GM18870 (cell line): ENCODE results near the gene OSBP2.

Experiments used
- ATAC-seq: cut with Tn5 transposase; IDR thresholded peaks from one replicate; pipeline ENCODE4 v1.9.1; 2021; ENCODE audit warnings: moderate library complexity; ENCODE audit not compliant: unreplicated experiment

OSBP2 gene

GRCh38 chr22:30923168-30923900 is 228.7 kb downstream of the OSBP2 start:
- no peak for ATAC-seq

- ATAC-seq: no peak
These were observed 231.0 kb downstream of the OSBP2 start for GRCh38 chr22:30925667-30926066.

- no peak for ATAC-seq
These were observed 232.0 kb downstream of the OSBP2 start for GRCh38 chr22:30926706-30927105.

GRCh38 chr22:30927806-30928205 is 233.1 kb downstream of the OSBP2 start:
- ATAC-seq: no peak

GRCh38 chr22:30928401-30928800 is 233.7 kb downstream of the OSBP2 start:
- ATAC-seq: no peak

- ATAC-seq: no peak
These were observed 235.6 kb downstream of the OSBP2 start for GRCh38 chr22:30930228-30930627.

- no peak for ATAC-seq
These were observed 237.0 kb downstream of the OSBP2 start for GRCh38 chr22:30931541-30932300.

GRCh38 chr22:30932661-30933060 is 238.0 kb downstream of the OSBP2 start:
- no peak for ATAC-seq

- no peak for ATAC-seq
These were observed 238.8 kb downstream of the OSBP2 start for GRCh38 chr22:30933457-30933856.

GRCh38 chr22:30934053-30934452 is 239.4 kb downstream of the OSBP2 start:
- ATAC-seq: no peak

- ATAC-seq: no peak
These were observed 246.2 kb downstream of the OSBP2 start for GRCh38 chr22:30940685-30941362.

- no peak for ATAC-seq
These were observed 246.7 kb downstream of the OSBP2 start for GRCh38 chr22:30941363-30941740.

- no peak for ATAC-seq
These were observed 248.7 kb downstream of the OSBP2 start for GRCh38 chr22:30943368-30943767.

GRCh38 chr22:30944986-30945385 is 250.3 kb downstream of the OSBP2 start:
- ATAC-seq: no peak

- ATAC-seq: no peak
These were observed 251.0 kb downstream of the OSBP2 start for GRCh38 chr22:30945653-30946052.

- ATAC-seq: no peak
These were observed 251.7 kb downstream of the OSBP2 start for GRCh38 chr22:30946354-30946753.

GRCh38 chr22:30947173-30947815 is 252.6 kb downstream of the OSBP2 start:
- no peak for ATAC-seq

GRCh38 chr22:30947816-30948454 is 253.3 kb downstream of the OSBP2 start:
- no peak for ATAC-seq

GRCh38 chr22:30948930-30949342 is 254.3 kb downstream of the OSBP2 start:
- ATAC-seq: no peak

- no peak for ATAC-seq
These were observed 255.4 kb downstream of the OSBP2 start for GRCh38 chr22:30949934-30950660.
